Measurements from ENCODE around the gene SV2C. TPM values are rescaled to one million over a fixed set of nuclear protein-coding genes. Genes with fewer than 3 reads are reported as not detected.

SV2C gene
- total RNA-seq, 2 experiments from 2014 or later: 0.02 to 0.10 TPM

- H3K27ac Mint-ChIP-seq: no peak overlapping the region
- ChIA-PET POLR2A (no interaction called here), CTCF (no interaction called here)
- no peak for DNase-seq
- H3K27me3 Mint-ChIP-seq: peaks cover 3% of the 10 kb centered on the region
- H3K4me3 Mint-ChIP-seq: no peak overlapping the region
- H3K4me1 Mint-ChIP-seq (ENCODE audit: low read depth): peaks cover 3% of the 10 kb centered on the region
- no peaks in the 10 kb centered on the region for H3K36me3 Mint-ChIP-seq
- no peaks in the 10 kb centered on the region for H3K9me3 Mint-ChIP-seq
- intact Hi-C loops (cut with micrococcal nuclease): no loop called here
Observed at GRCh38 chr5:76196457-76196856, 113.3 kb downstream of the SV2C start.

DNA sequence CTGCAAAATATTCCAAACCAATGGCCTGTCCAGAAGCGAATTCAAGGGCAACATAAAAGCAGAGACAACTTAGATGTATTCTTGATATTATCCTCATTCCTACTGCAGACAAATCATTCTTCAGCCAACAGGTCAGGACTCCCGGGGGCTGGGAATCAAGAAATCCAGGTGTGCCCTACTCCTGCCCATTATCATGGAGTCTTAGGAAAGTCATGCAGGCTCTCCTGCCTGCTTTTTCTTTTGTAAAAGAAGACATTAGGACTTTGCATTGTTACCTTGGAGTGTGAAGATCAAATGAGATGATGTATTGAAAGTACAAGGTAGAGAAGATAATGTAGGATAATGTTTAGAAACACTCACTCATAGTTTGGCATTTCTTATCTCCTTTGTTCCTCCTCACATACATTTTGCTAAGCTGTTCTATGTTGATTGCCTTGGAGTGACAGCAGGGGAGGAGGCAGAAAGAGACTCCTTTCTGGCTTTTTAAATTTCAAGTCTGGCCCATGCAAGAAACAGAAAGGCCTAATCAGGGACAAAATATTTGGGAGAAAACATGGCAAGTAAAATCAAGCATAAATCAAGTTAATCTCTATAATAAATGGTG is 113.8 kb downstream of the SV2C start:
- POLR2A ChIA-PET: no interaction called here
- Mint-ChIP-seq H3K9me3 (no peaks in the 10 kb centered on the region), H3K4me3 (no peak overlapping the region), H3K27ac (no peak overlapping the region), H3K27me3 (peaks cover 3% of the 10 kb centered on the region), H3K36me3 (no peaks in the 10 kb centered on the region), H3K4me1 (ENCODE audit: low read depth) (peaks cover 3% of the 10 kb centered on the region)
- CTCF ChIA-PET: interaction anchor here (1.7 kb wide), 1 partner anchor 22 kb away, joined by 6 read pairs; no protein-coding TSS in a partner anchor
- intact Hi-C loops (cut with micrococcal nuclease): no loop called here
- no peak for DNase-seq

DNA sequence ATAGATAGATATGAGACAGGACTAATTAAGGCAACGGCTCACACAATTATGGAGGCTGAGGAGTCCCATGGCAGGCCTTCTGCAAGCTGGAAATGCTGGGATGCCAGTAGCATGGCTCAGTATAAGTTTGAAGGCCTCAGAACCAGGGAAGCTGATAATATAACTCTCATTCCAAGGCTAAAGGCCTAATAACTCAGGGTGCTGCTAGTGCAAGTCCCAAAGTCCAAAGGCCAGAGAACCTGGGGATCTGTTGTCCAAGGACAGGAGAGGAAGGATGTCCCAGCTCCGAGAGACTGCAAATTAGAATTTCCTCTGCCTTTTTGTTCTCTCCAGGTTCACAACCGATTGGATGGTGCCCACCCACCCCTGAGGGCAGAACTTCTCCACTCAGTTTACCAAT is 114.5 kb downstream of the SV2C start:
- CTCF ChIA-PET: interaction anchor here (1.7 kb wide), 1 partner anchor 23 kb away, joined by 6 read pairs; no protein-coding TSS in a partner anchor
- no peak for DNase-seq
- Mint-ChIP-seq H3K4me3 (no peak overlapping the region), H3K27me3 (peaks cover 3% of the 10 kb centered on the region), H3K27ac (no peak overlapping the region), H3K9me3 (no peaks in the 10 kb centered on the region), H3K36me3 (no peaks in the 10 kb centered on the region), H3K4me1 (ENCODE audit: low read depth) (peaks cover 3% of the 10 kb centered on the region)
- intact Hi-C loops (cut with micrococcal nuclease): no loop called here
- POLR2A ChIA-PET: no interaction called here

DNA sequence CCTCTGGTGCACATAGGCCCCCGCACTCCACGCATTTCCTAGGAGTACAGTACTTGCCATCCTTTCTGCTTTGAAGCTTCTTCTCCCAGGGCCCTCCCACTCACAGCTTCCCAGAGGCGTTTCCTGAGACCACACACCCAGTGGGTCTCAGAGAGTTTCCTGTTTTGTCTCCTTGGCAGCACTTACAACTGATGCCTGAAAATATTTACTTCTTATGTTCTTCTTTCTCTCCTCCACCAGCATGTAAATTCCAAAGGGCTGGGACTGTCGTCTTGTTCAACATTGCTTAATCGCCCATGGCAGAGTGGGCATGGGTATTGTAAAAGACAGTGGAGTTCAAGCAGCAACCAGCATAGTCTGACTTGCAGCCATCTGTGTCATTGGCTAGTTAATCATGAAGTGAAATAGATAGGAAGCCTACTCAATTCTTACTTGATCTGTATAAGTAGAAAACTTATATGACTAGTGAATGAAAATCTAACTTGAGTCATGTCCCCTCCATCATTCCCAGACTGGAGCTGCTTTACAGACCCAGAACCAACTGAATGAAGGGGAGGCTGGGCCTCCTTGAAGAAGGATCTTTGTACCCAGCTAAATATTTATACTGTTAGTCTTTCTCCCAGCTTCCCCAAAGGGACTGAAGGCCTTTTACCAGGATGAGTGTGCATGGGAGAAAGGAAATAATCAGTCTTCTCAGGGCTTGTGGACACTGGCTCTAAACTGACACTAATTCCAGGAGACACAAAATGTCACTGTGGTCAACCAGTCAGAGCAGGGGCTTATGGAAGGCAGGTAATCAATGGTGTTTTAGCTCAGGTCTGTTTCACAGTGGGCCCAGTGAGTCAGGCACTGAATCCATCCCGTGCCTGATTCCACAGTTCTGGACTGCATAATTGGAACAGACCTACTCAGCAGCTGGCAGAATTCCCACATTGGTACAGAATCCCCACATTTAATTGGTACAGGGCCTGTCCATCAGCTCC is 116.4 kb downstream of the SV2C start:
- H3K27ac Mint-ChIP-seq: no peak overlapping the region
- POLR2A ChIA-PET: no interaction called here

DNA sequence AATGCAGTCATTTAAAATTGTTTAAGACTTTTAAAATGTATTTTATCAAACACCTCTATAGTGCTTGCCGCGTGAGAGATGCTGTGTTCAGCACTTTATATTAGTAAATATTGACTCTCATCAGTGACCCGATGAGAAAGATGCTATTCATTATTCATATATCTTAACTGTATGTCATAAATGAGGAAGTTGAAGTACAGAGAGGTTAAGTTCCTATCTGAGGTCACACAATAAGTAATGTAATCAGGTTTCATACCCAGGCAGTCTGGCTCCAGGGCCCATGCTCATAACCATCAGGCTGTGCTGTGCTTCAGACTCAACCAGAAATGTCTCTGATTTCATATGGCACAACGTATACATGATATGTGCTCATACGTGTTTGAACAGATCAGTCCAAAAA is 119.0 kb downstream of the SV2C start:
- peaks cover 3% of the 10 kb centered on the region for H3K4me1 Mint-ChIP-seq (ENCODE audit: low read depth)
- intact Hi-C loops (cut with micrococcal nuclease): no loop called here
- H3K36me3 Mint-ChIP-seq: no peaks in the 10 kb centered on the region
- no peak for DNase-seq
- POLR2A ChIA-PET: no interaction called here
- H3K27ac Mint-ChIP-seq: no peak overlapping the region
- peaks cover 3% of the 10 kb centered on the region for H3K27me3 Mint-ChIP-seq
- no peak overlapping the region for H3K4me3 Mint-ChIP-seq
- CTCF ChIA-PET: no interaction called here
- no peaks in the 10 kb centered on the region for H3K9me3 Mint-ChIP-seq

More for the DNA sequence above, 116.4 kb downstream of the SV2C start:
- intact Hi-C loops (cut with micrococcal nuclease): no loop called here
- Mint-ChIP-seq H3K9me3 (no peaks in the 10 kb centered on the region), H3K4me3 (no peak overlapping the region), H3K27me3 (peaks cover 3% of the 10 kb centered on the region), H3K4me1 (ENCODE audit: low read depth) (peaks cover 3% of the 10 kb centered on the region), H3K36me3 (no peaks in the 10 kb centered on the region)
- no peak for DNase-seq
- CTCF ChIA-PET: interaction anchor here (0.8 to 1.3 kb wide), 3 partner anchors 9 to 125 kb away, joined by 3 to 4 read pairs (median 4); no protein-coding TSS in a partner anchor

- intact Hi-C loops (cut with micrococcal nuclease): no loop called here
- Mint-ChIP-seq H3K4me1 (ENCODE audit: low read depth) (peaks cover 3% of the 10 kb centered on the region), H3K9me3 (no peaks in the 10 kb centered on the region), H3K36me3 (no peaks in the 10 kb centered on the region), H3K27me3 (peaks cover 1% of the 10 kb centered on the region), H3K4me3 (no peak overlapping the region), H3K27ac (no peak overlapping the region)
- DNase-seq: no peak
- ChIA-PET POLR2A (no interaction called here), CTCF (interaction anchor here (0.6 kb wide), 1 partner anchor 828 kb away, joined by 4 read pairs; no protein-coding TSS in a partner anchor)
Observed at GRCh38 chr5:76204191-76204590, 121.0 kb downstream of the SV2C start.

DNA sequence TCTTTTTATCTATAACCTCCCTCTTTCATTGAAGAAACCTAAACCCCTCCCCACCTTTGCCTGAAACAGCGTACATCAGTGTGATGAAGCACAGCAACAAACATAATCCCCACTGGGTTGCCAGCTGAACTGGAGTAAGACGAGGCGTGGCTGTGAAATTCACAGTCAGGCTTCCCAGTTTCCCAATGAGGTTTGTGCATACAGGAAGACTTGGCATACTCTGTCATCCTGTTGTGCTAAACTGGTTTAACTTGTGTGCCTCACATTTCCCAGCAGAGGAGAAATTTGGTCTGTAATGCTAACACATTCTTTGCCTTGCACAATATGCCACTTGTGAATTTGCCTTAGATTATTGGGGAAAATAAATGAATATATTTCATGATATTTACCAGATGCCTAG is 121.5 kb downstream of the SV2C start:
- ChIA-PET POLR2A (no interaction called here), CTCF (interaction anchor here (0.6 kb wide), 1 partner anchor 829 kb away, joined by 4 read pairs; no protein-coding TSS in a partner anchor)
- no peak for DNase-seq
- H3K27ac Mint-ChIP-seq: no peak overlapping the region
- peaks cover 3% of the 10 kb centered on the region for H3K9me3 Mint-ChIP-seq
- no peaks in the 10 kb centered on the region for H3K36me3 Mint-ChIP-seq
- H3K27me3 Mint-ChIP-seq: peaks cover 4% of the 10 kb centered on the region
- H3K4me1 Mint-ChIP-seq (ENCODE audit: low read depth): no peaks in the 10 kb centered on the region
- intact Hi-C loops (cut with micrococcal nuclease): no loop called here
- H3K4me3 Mint-ChIP-seq: no peak overlapping the region

DNA sequence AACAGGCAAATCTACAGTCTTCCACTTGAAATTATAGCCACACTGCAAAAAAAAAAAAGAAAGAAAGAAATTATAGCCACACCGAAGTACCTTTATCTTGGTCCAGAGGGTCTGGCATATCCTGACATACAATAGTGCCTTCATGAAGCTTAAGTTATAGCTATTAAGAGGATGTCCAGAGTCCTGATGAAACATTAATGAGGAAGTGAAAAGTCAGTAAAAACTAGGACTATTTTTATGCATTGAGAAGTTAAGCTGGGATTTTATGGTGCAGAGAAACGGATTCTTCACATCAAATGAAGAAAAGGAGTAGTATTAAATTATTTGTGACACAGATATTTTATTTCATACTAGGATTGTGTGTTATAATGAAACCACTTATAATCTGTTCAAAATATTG is 123.9 kb downstream of the SV2C start:
- no peak for DNase-seq
- ChIA-PET POLR2A (no interaction called here), CTCF (interaction anchor here (1.0 to 1.3 kb wide), 3 partner anchors 14 to 132 kb away, joined by 3 to 4 read pairs (median 3); no protein-coding TSS in a partner anchor)
- H3K4me3 Mint-ChIP-seq: no peak overlapping the region
- H3K27ac Mint-ChIP-seq: no peak overlapping the region
- peaks cover 10% of the 10 kb centered on the region for H3K9me3 Mint-ChIP-seq
- intact Hi-C loops (cut with micrococcal nuclease): no loop called here
- no peaks in the 10 kb centered on the region for H3K4me1 Mint-ChIP-seq (ENCODE audit: low read depth)
- H3K27me3 Mint-ChIP-seq: peaks cover 4% of the 10 kb centered on the region
- H3K36me3 Mint-ChIP-seq: no peaks in the 10 kb centered on the region

GRCh38 chr5:76209297-76209696 is 126.1 kb downstream of the SV2C start:
- ChIA-PET CTCF (interaction anchor here (0.7 to 2.1 kb wide), 17 partner anchors 9 to 1160 kb away, joined by 3 to 9 read pairs (median 4); no protein-coding TSS in a partner anchor), POLR2A (no interaction called here)
- H3K27ac Mint-ChIP-seq: no peak overlapping the region
- H3K9me3 Mint-ChIP-seq: peaks cover 10% of the 10 kb centered on the region
- peaks cover 5% of the 10 kb centered on the region for H3K27me3 Mint-ChIP-seq
- H3K4me3 Mint-ChIP-seq: no peak overlapping the region
- intact Hi-C loops (cut with micrococcal nuclease): no loop called here
- no peaks in the 10 kb centered on the region for H3K36me3 Mint-ChIP-seq
- H3K4me1 Mint-ChIP-seq (ENCODE audit: low read depth): no peaks in the 10 kb centered on the region
- no peak for DNase-seq

DNA sequence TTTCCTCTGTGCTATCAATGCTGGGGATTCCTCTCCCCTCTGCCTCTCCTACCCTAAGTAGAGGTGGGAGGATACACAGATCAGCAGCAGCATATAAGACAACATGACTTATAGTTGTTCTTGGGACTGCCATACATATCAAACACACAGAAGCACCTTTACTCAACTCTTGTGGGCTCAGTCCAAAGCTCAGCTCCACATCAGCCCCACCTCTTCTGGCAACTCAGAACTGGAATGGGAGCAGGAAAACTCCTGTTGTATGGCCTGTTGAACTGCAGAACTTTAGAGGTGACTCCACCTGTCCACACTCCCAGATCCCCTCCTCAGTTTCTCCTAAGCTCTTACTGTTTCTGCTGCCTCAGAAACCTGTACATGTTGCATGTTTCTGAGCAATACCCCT is 127.8 kb downstream of the SV2C start:
- H3K9me3 Mint-ChIP-seq: peaks cover 10% of the 10 kb centered on the region
- intact Hi-C loops (cut with micrococcal nuclease): no loop called here
- no peak overlapping the region for H3K4me3 Mint-ChIP-seq
- no peak for DNase-seq
- no peaks in the 10 kb centered on the region for H3K36me3 Mint-ChIP-seq
- ChIA-PET POLR2A (no interaction called here), CTCF (no interaction called here)
- H3K27me3 Mint-ChIP-seq: peaks cover 5% of the 10 kb centered on the region
- no peak overlapping the region for H3K27ac Mint-ChIP-seq
- no peaks in the 10 kb centered on the region for H3K4me1 Mint-ChIP-seq (ENCODE audit: low read depth)

- no peaks in the 10 kb centered on the region for H3K4me1 Mint-ChIP-seq (ENCODE audit: low read depth)
- intact Hi-C loops (cut with micrococcal nuclease): no loop called here
- ChIA-PET CTCF (no interaction called here), POLR2A (no interaction called here)
- no peak overlapping the region for H3K4me3 Mint-ChIP-seq
- H3K9me3 Mint-ChIP-seq: peaks cover 10% of the 10 kb centered on the region
- H3K36me3 Mint-ChIP-seq: no peaks in the 10 kb centered on the region
- peaks cover 5% of the 10 kb centered on the region for H3K27me3 Mint-ChIP-seq
- H3K27ac Mint-ChIP-seq: no peak overlapping the region
- no peak for DNase-seq
Observed at GRCh38 chr5:76213858-76214257, 130.7 kb downstream of the SV2C start.

- H3K4me3 Mint-ChIP-seq: no peak overlapping the region
- no peaks in the 10 kb centered on the region for H3K4me1 Mint-ChIP-seq (ENCODE audit: low read depth)
- POLR2A ChIA-PET: no interaction called here
- intact Hi-C loops (cut with micrococcal nuclease): no loop called here
- DNase-seq: no peak
- CTCF ChIA-PET: interaction anchor here (1.0 kb wide), 1 partner anchor 11 kb away, joined by 4 read pairs; no protein-coding TSS in a partner anchor
- no peaks in the 10 kb centered on the region for H3K36me3 Mint-ChIP-seq
- no peak overlapping the region for H3K27ac Mint-ChIP-seq
- H3K9me3 Mint-ChIP-seq: no peaks in the 10 kb centered on the region
- H3K27me3 Mint-ChIP-seq: peaks cover 1% of the 10 kb centered on the region
Observed at GRCh38 chr5:76216748-76217147, 133.6 kb downstream of the SV2C start.
